ENCODE results near the gene RANBP1.

The RANBP1 gene

DNA sequence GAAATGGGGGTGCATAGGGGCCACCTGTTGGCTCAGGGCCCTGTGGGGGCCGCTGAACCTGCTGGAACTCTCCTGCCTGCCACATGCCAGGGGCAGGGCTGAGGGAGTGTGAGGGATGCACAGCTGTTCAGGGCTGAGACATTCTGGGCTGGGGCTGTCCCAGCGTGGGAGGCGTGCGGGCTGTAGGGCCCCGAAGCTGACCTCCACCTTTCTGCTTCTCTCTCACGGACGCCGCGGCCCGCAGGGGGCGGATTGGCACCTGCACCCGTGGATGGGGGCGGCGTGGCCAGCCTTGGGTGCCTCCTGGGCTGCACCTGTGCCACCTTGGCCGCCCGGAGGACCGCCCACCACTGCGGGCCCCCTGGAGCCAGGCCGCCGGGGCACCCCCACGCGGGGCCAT is 30.9 kb downstream of the RANBP1 start:
- no peak for TF ChIP-seq CTCF (IDR thresholded peaks at IDR 0.05)
- no peak overlapping the region for H3K27ac ChIP-seq

DNA sequence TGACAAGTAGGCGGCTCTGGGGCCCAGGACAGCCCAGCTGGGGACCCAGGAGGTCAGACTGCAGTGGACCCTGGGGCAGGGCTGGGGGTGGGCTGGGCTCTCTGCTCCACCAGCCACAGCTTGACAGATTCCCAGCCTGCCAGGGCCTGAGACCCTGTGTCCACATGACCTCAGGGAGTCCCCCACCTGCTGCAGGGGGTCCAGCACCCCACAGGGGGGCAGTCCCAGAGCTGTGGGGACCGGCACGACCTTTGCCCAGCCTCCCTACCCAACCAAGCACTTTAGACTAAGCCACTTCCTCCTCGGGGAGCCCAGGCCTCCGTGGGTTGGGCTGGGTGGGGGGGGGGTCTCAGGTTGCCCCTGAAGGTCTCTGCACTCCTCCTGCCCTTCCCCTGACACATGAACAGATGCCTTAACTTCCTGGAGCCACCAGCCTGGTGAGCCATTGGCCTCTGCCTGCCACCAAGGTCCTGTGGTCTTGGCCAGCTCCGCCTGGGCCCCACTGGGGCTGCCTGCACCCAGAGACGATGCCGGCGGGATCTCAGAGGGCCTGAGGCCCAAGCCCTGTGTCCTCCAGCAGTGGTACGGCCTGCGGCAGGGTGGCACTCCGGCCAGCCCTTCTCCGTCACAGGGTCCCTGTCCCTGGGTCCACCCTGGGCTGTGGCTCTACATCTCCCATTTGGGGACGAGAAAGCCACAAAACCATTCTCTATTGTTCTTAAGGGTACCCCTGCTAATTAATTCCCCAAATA is 31.5 kb downstream of the RANBP1 start:
- no peak overlapping the region for H3K27ac ChIP-seq
- H3K4me3 ChIP-seq: no peak overlapping the region
- no peak for TF ChIP-seq CTCF (IDR thresholded peaks at IDR 0.05)
- DNase-seq (ENCODE audit: low spot score): no peak

More for the DNA sequence above, 30.9 kb downstream of the RANBP1 start:
- DNase-seq (ENCODE audit: low spot score): no peak
- H3K4me3 ChIP-seq: no peak overlapping the region

- H3K27ac ChIP-seq: no peak overlapping the region
- DNase-seq (ENCODE audit: low spot score): no peak
- no peak for TF ChIP-seq CTCF (IDR thresholded peaks at IDR 0.05)
These were observed 32.5 kb downstream of the RANBP1 start for GRCh38 chr22:20148414-20148813.

GRCh38 chr22:20149257-20150250 is 33.6 kb downstream of the RANBP1 start:
- H3K27ac ChIP-seq: no peak overlapping the region
- DNase-seq (ENCODE audit: low spot score): no peak
- TF ChIP-seq CTCF (IDR thresholded peaks at IDR 0.05): no peak
- no peak overlapping the region for H3K4me3 ChIP-seq

More at GRCh38 chr22:20148414-20148813, 32.5 kb downstream of the RANBP1 start:
- no peak overlapping the region for H3K4me3 ChIP-seq

DNA sequence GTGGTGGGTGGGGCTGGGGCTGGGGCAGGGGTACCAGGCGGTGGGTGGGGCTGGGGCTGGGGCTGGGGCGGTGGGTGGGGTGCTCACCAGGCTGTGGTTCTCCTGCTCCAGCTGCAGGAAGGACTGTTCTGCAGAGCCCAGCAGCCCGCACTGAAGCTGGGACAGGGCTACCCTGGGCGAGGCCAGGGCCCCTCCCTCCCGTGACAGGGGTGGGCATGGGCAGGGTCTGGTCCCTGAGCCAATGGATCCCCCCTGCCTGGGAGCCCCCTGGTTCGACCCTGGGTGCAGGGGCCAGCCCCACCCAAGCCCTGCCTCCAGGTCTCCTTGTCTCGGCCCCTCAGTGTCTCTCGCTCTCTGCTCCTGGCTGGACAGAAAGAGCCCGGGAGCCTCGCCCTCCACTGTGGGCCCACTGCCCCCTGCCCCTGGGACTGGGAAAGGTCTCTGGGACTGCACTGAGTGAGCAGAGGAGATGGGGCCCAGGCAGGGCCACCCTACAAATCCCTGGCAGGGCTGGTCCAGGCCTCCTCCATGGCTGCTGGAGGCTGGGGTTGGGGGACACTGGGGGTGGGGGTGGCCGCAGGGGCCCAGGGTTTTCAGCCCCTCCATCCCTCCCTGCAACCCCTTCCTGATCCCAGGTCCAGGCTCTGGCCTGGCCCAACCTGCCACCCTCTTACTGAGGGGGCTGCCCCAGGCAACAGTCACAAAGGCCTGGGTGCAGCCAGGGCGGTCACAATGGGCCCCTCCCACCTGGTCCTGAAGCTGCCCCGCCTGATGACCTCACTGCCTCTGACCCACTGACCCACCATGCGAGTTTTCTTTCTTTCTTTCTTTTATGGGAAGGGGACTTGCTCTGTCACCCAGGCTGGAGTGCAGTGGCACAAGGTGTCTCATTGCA is 34.7 kb downstream of the RANBP1 start, which contains the start of gene CCDC188:
Gene CCDC188, minus strand, starts transcription at position 675 of the 895 bp plus-strand sequence. Its CDS starts 69 bp downstream, at position 606.
- TF ChIP-seq CTCF (IDR thresholded peaks at IDR 0.05): no peak
- no peak for DNase-seq (ENCODE audit: low spot score)
- no peak within 1 kb of the TSS for H3K27ac ChIP-seq
- no peak within 1 kb of the TSS for H3K4me3 ChIP-seq

GRCh38 chr22:20151276-20151588 is 35.3 kb downstream of the RANBP1 start:
- TF ChIP-seq CTCF (IDR thresholded peaks at IDR 0.05): no peak
- no peak overlapping the region for H3K4me3 ChIP-seq
- H3K27ac ChIP-seq: no peak overlapping the region
- no peak for DNase-seq (ENCODE audit: low spot score)
